HG03342 (cell line): ENCODE results near the gene MACROD2.
"Not testable (repeated sequence)": the region's sequence is repeated elsewhere in the genome, so short reads cannot be mapped to it uniquely, and the experiment has no call there.

Source experiments
- ATAC-seq: cut with Tn5 transposase; IDR thresholded peaks from one replicate; pipeline ENCODE4 v1.9.1; 2021; ENCODE audit warnings: mild to moderate bottlenecking, moderate library complexity; ENCODE audit not compliant: unreplicated experiment

Gene MACROD2

GRCh38 chr20:15011631-15012030, 1016.3 kb downstream of the MACROD2 start:
- no peak for ATAC-seq

DNA sequence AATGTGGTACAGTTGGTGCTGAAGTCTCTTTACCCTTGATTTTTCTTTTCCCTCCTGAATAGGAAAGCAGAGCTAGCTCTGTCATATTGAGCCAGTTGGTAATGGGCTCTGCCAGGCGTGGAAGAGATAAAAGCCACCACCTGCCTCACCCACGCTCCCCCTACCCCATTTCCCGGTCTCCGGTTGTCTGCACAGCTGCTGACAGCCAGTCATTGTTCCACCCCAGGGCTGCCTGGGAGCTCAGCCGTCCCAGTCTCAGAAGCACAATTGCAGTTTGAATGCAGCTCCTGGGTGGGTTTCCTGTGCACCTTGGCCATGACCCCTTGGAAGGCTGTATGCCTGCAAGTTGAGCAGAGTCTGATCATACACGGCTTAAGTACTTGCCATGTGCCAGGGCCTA, 1017.2 kb downstream of the MACROD2 start:
- ATAC-seq = no peak

- ATAC-seq = not testable (repeated sequence)
Measured at GRCh38 chr20:15016875-15017274, 1021.6 kb downstream of the MACROD2 start.

DNA sequence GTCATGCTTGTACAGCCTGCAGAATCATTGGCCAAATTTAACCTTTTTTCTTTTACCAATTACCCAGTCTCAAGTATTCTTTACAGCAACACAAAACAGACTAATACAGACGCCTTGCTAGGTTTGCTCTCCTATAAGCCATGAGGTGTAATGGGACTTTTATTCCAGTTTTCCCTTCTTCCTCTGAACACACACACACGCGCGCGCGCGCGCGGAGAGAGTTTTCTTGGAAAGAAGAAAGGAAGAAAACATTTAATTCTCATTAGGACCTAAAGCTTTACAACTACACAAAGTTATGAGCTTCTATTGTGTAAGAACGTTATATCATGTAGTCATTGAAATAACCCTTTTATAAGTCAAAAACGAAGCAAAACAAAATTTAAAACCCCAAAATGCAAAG, 1023.6 kb downstream of the MACROD2 start:
- ATAC-seq = no peak

GRCh38 chr20:15020845-15021244, 1025.5 kb downstream of the MACROD2 start:
- no peak for ATAC-seq

- no peak for ATAC-seq
Measured at GRCh38 chr20:15022921-15023320, 1027.6 kb downstream of the MACROD2 start.

DNA sequence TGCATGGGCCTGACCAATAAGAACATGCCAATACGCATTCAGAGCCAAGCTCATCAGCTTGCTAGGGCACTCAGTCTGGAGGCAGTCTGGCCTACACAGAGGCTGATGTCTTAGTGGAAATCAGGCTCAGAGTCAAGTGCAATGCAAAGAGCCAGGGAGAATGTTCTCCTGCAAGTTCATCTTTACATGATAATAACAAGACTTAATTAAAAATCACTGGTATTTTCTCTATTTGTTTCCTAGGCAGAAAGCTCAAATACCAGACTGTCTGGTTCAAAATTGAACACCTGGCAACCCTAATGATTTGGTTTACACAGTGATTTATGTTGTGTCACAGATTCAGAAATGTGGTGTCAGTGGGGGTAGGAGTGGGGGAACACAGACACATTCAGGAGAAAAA, 1031.4 kb downstream of the MACROD2 start:
- ATAC-seq = no peak

- ATAC-seq = no peak
Measured at GRCh38 chr20:15030826-15031225, 1035.5 kb downstream of the MACROD2 start.

GRCh38 chr20:15031546-15032351, 1036.4 kb downstream of the MACROD2 start:
- ATAC-seq = no peak

DNA sequence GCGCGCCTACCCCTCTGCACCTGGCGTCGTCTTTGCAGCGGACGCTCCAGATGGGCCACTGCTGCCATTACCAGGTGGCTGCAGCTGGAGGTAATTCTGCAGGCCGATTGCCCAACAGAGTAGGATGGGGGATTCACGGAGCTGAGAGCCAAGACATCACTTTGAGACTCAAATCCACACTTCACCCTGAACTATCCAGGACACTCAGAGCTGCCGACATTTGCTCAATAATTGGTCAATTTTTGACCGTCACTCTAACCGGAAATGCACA, 1037.0 kb downstream of the MACROD2 start:
- no peak for ATAC-seq

GRCh38 chr20:15033269-15033668, 1038.0 kb downstream of the MACROD2 start:
- no peak for ATAC-seq

DNA sequence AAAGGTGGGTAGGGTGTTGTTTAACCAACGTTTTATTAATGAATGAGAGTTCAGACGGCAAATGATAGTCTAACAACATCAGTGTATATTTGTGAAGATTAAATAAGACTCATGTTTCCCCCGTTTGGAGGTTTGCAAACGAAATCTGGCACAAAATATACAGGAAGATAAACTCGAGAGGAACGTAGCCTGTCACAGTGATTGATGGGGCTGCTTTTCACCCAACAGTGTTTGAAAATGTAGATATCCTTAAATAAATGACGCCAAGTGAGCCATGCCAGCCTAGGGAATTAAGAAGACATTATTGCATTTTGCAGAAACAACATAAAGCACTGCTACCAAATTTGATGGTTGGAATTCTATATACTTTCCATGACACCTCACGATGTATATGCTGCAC, 1038.6 kb downstream of the MACROD2 start:
- ATAC-seq = no peak

GRCh38 chr20:15036948-15037347, 1041.6 kb downstream of the MACROD2 start:
- ATAC-seq = no peak

- no peak for ATAC-seq
Measured at GRCh38 chr20:15039088-15039752, 1043.9 kb downstream of the MACROD2 start.

- no peak for ATAC-seq
Measured at GRCh38 chr20:15042723-15043122, 1047.4 kb downstream of the MACROD2 start.

GRCh38 chr20:15045246-15045645, 1049.9 kb downstream of the MACROD2 start:
- no peak for ATAC-seq

- no peak for ATAC-seq
Measured at GRCh38 chr20:15047042-15047441, 1051.7 kb downstream of the MACROD2 start.

GRCh38 chr20:15047601-15048000, 1052.3 kb downstream of the MACROD2 start:
- no peak for ATAC-seq

DNA sequence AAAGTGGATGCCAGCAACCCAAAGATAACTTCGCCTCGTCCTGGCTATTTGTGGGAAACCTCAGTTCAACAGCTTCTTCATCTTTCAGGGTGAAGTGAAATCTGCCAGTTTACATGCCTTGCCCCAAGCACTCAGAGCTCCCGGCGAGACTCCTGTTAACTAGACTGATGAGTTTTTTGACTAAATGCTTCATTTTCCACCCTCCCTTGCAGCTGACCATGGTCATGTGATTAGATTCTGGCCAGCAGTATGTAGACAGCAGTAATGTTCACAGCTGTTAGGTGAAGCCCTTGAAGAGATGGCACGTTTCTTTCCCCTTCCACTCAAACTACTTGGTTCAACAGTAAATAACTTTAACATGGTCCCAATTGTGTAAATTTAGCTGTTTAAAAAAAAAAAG, 1060.9 kb downstream of the MACROD2 start:
- ATAC-seq = no peak

GRCh38 chr20:15058841-15059240, 1063.5 kb downstream of the MACROD2 start:
- no peak for ATAC-seq

- ATAC-seq = no peak
Measured at GRCh38 chr20:15059438-15059837, 1064.1 kb downstream of the MACROD2 start.

DNA sequence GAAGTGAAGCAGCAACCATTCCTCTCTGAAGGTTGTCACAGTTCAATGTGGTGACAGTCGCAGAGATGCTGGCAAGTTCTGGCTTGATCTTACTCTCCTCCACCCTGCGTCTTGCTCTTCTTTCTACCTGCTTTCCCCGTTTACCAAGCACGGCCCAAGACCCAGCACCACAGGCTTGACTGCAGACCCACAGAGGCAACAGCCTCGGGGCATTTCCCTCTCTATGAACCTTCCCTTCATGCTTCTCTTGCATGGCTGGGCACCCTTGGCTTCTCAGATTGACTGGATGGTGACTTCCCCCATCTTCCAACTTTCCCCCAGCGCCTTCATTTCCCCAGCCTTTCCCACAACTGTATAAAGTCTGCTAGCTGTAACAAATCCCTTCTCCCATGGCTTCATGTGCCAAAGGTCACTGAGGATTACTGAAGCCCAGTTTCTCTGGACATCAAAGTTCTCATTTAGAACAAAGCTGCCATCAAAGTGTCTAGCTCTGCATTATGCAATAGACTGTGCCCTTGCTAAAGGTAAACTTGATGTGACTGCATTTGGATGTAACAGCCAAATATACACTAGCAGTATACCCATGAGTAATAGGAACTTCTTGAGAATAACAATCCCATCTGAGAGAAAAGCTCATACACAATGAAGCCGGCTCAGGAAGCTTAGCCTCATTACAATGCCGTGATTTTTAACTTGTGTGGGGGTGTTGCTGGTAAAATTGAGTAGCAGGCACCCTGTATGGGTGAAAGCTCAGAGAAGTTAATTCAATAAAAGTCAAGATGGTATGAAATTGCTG, 1065.1 kb downstream of the MACROD2 start:
- ATAC-seq = no peak
